Measurements from ENCODE around the gene AIP. TPM values are rescaled to one million over a fixed set of nuclear protein-coding genes. Genes with fewer than 3 reads are reported as not detected.
A peak's percentile ranks its signal among the peaks of the same experiment; 100 is the strongest.

AIP gene
- total and polyA plus RNA-seq, 9 of the 15 experiments (the other 6 are each of a cell fraction or from before 2014, with no cell fraction given): 5.2 to 92.5 (median 52.7) TPM

DNA sequence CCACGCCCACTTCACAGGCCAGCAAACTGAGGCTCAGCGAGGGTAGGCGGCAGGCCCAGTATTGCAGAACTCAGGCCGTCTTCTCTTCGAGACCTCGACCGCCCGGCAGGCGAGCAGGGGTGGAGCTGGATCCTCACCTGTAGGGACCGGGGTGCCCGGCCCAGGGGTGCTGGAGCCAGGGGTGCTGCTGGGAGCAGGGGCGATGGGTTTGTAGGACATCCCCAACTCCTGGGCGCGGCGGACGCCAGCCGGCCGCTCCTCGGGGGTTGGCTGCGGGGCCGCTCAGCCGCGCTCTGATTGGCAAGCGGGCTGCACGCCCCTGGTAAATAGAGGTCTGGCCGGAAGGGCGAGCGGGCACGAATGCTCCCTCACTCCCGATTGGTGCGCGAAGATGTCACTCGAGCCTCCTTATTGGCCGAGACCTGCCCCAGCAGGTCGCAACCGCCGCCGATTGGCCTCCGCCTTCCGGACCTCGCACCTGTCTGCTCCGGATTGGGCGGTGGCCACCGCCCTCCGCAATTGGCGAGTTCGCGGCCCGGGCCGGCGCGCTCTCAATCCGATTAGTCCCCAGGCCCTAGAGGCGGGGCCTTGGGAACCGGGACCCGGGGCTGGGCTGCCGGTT is 25.1 kb downstream of the AIP start, which contains the start of gene CDK2AP2 (continued):
- no peak for TF ChIP-seq ZNF384 (IDR thresholded peaks at IDR 0.05; ENCODE audit: low read depth, low read length)
- peak; percentile 100 for TF ChIP-seq FOS (IDR thresholded peaks at IDR 0.05; ENCODE audit: extremely low read depth, insufficient read length)
- no peak for TF ChIP-seq ZNF695 (CRISPR knock-in tag; IDR thresholded peaks at IDR 0.05)
- TF ChIP-seq, protein P1, sequence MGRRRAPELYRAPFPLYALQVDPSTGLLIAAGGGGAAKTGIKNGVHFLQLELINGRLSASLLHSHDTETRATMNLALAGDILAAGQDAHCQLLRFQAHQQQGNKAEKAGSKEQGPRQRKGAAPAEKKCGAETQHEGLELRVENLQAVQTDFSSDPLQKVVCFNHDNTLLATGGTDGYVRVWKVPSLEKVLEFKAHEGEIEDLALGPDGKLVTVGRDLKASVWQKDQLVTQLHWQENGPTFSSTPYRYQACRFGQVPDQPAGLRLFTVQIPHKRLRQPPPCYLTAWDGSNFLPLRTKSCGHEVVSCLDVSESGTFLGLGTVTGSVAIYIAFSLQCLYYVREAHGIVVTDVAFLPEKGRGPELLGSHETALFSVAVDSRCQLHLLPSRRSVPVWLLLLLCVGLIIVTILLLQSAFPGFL (CRISPR knock-in tag; IDR thresholded peaks at IDR 0.05): no peak
- peak; percentile 59 for TF ChIP-seq RBBP5 (IDR thresholded peaks at IDR 0.05; ENCODE audit: borderline replicate concordance, insufficient read depth, low read length, poor library complexity, severe bottlenecking)
- TF ChIP-seq, protein P2, sequence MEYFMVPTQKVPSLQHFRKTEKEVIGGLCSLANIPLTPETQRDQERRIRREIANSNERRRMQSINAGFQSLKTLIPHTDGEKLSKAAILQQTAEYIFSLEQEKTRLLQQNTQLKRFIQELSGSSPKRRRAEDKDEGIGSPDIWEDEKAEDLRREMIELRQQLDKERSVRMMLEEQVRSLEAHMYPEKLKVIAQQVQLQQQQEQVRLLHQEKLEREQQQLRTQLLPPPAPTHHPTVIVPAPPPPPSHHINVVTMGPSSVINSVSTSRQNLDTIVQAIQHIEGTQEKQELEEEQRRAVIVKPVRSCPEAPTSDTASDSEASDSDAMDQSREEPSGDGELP (CRISPR knock-in tag; IDR thresholded peaks at IDR 0.05; ENCODE audit: borderline replicate concordance): peak; percentile 72
- TF ChIP-seq PYGO2 (tag; IDR thresholded peaks at IDR 0.05): no peak
- TF ChIP-seq EZH2 (IDR thresholded peaks at IDR 0.05; ENCODE audit: borderline replicate concordance, low read depth, low read length): no peak
- peak; percentile 74 for TF ChIP-seq CHD1 (IDR thresholded peaks at IDR 0.05; ENCODE audit: low read length)
- TF ChIP-seq KLF13 (tag; IDR thresholded peaks at IDR 0.05; ENCODE audit: borderline replicate concordance, low read depth): peak; percentile 88; the same call in 1 of the 2 replicates
- TF ChIP-seq KAT8 (IDR thresholded peaks at IDR 0.05; ENCODE audit: low read depth): no peak
- no peak for TF ChIP-seq TSC22D4 (tag; IDR thresholded peaks at IDR 0.05)
- TF ChIP-seq PURB (CRISPR knock-in tag; IDR thresholded peaks at IDR 0.05; ENCODE audit: low read depth): no peak
- TF ChIP-seq HMGN3 (IDR thresholded peaks at IDR 0.05; ENCODE audit: borderline replicate concordance, extremely low read depth, insufficient read length, low read depth, low read length): peak; percentile 2
- TF ChIP-seq, protein P3, sequence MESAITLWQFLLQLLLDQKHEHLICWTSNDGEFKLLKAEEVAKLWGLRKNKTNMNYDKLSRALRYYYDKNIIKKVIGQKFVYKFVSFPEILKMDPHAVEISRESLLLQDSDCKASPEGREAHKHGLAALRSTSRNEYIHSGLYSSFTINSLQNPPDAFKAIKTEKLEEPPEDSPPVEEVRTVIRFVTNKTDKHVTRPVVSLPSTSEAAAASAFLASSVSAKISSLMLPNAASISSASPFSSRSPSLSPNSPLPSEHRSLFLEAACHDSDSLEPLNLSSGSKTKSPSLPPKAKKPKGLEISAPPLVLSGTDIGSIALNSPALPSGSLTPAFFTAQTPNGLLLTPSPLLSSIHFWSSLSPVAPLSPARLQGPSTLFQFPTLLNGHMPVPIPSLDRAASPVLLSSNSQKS (CRISPR knock-in tag; IDR thresholded peaks at IDR 0.05): no peak
- TF ChIP-seq TFAM (CRISPR knock-in tag; conservative IDR thresholded peaks at IDR 0.05): no peak

Data from K562 (cell line).